Keratinocyte (primary cell): ENCODE results near the gene KRT8. TPM values are rescaled to one million over a fixed set of nuclear protein-coding genes. Genes with fewer than 3 reads are reported as not detected.

Source experiments
- DNase-seq: peaks from one replicate; pipeline ENCODE4 v3.0.0-alpha.2; 2011; ENCODE audit warnings: low read depth, missing footprints, low spot score
- FAIRE-seq: peaks from 2 replicates; lab custom pipeline; 2011; peaks lifted over from hg19 to GRCh38; lab: Jason Lieb, UNC
- H2AFZ ChIP-seq: 2 replicates; pipeline ENCODE4 v1.6.0; 2012; ENCODE audit warnings: low read length, control low read depth, inconsistent platforms; ENCODE audit not compliant: control insufficient read depth
- H3K27ac ChIP-seq: 2 replicates; pipeline ENCODE4 v1.5.1; 2011; ENCODE audit warnings: low read length; ENCODE audit not compliant: control insufficient read depth, insufficient read depth
- H3K27me3 ChIP-seq: 3 replicates; pipeline ENCODE4 v1.6.0; 2011; ENCODE audit warnings: low read length; ENCODE audit not compliant: control insufficient read depth, insufficient read depth; ENCODE audit errors: extremely low read depth
- H3K36me3 ChIP-seq, 2 experiments: 2 replicates in 1 of 2; 3 replicates in 1 of 2; pipeline ENCODE4 v1.5.1; 2011; ENCODE audit warnings: low read length in 2 of 2, mild to moderate bottlenecking in 1 of 2; ENCODE audit not compliant: control insufficient read depth in 2 of 2, insufficient read depth in 2 of 2; ENCODE audit errors: extremely low read depth in 1 of 2
- H3K4me1 ChIP-seq: 3 replicates; pipeline ENCODE4 v1.5.1; 2011; ENCODE audit warnings: low read length; ENCODE audit not compliant: control insufficient read depth, insufficient read depth; ENCODE audit errors: extremely low read depth
- H3K4me2 ChIP-seq: 3 replicates; pipeline ENCODE4 v1.6.0; 2011; ENCODE audit warnings: low read depth, low read length; ENCODE audit not compliant: control insufficient read depth, insufficient read depth; ENCODE audit errors: extremely low read depth
- H3K4me3 ChIP-seq, 3 experiments: fragments of 200-600 bp in 1 of 3; sonication (generic) in 1 of 3; 2 replicates in 2 of 3; 3 replicates in 1 of 3; pipeline ENCODE4 v1.5.1; 2011 to 2016; ENCODE audit warnings: low read length in 3 of 3, mild to moderate bottlenecking in 3 of 3, control low read depth in 2 of 3, inconsistent platforms in 1 of 3, low read depth in 1 of 3, mixed read lengths in 1 of 3, mixed run types in 1 of 3, moderate library complexity in 1 of 3; ENCODE audit not compliant: control insufficient read depth in 2 of 3, insufficient read depth in 2 of 3; ENCODE audit errors: extremely low read depth in 1 of 3
- H3K79me2 ChIP-seq: 2 replicates; pipeline ENCODE4 v1.6.0; 2012; ENCODE audit warnings: low read length; ENCODE audit not compliant: control insufficient read depth, insufficient read depth
- H3K9ac ChIP-seq: 3 replicates; pipeline ENCODE4 v1.6.0; 2011; ENCODE audit warnings: low read length; ENCODE audit not compliant: control insufficient read depth, insufficient read depth; ENCODE audit errors: extremely low read depth
- H3K9me1 ChIP-seq: 3 replicates; pipeline ENCODE4 v1.6.0; 2011; ENCODE audit warnings: low read length; ENCODE audit not compliant: control insufficient read depth, insufficient read depth; ENCODE audit errors: extremely low read depth
- H3K9me3 ChIP-seq: 2 replicates; pipeline ENCODE4 v1.5.1; 2012; ENCODE audit warnings: low read depth, low read length; ENCODE audit not compliant: control insufficient read depth
- H4K20me1 ChIP-seq: 3 replicates; pipeline ENCODE4 v1.6.0; 2011; ENCODE audit warnings: low read length; ENCODE audit not compliant: control insufficient read depth, insufficient read depth; ENCODE audit errors: extremely low read depth
- CTCF ChIP-seq, 3 experiments: IDR thresholded peaks in 1 of 3; conservative IDR thresholded peaks in 1 of 3; optimal IDR thresholded peaks in 1 of 3; 2 replicates in 2 of 3; 3 replicates in 1 of 3; pipeline versions ENCODE3 to v1.5.1; 2011; ENCODE audit warnings: low read length in 3 of 3, mild to moderate bottlenecking in 3 of 3, moderate library complexity in 2 of 3, control low read depth in 1 of 3, inconsistent platforms in 1 of 3; ENCODE audit not compliant: insufficient read depth in 2 of 3; ENCODE audit errors: extremely low read depth in 1 of 3
- EZH2 ChIP-seq: IDR thresholded peaks from one replicate; pipeline ENCODE4 v1.6.1; 2012; ENCODE audit warnings: inconsistent platforms, mild to moderate bottlenecking, low read length, moderate library complexity
- dilution Hi-C: fragments of 300-500 bp; cut with MboI; formaldehyde crosslinking; loops from one replicate; pipeline ENCODE4 v1.7.0; 2020; ENCODE audit warnings: low sequenced_read_pairs; ENCODE audit not compliant: extremely low pct_ligation_motif_present
- polyA plus RNA-seq, 5 experiments: library from polyadenylated mRNA; depleted of rRNA in 3 of 5; stranded (reverse) in 3 of 5; stranded (forward) in 1 of 5; unstranded in 1 of 5; fragments of >200 nt; gene quantifications; 1 replicate in 1 of 5; 2 replicates in 3 of 5; 3 replicates in 1 of 5; pipeline versions ENCODE4 v1.2.1 to v1.2.3, GENCODE V29; 2011 to 2012; ENCODE audit warnings: missing spikeins in 2 of 5, low read depth in 1 of 5, low replicate concordance in 1 of 5

Gene KRT8
- polyA plus RNA-seq, 1 donor (not counting 4 experiments of a cell fraction or from before 2014, with no cell fraction given) = 151 TPM

- Histone ChIP-seq H3K4me2 (no peak overlapping the region), H3K36me3 (no peaks in the 10 kb centered on the region), H3K9me1 (no peaks in the 10 kb centered on the region), H3K27ac (no peak overlapping the region), H3K4me1 (peaks cover 18% of the 10 kb centered on the region), H3K9me3 (no peaks in the 10 kb centered on the region), H3K27me3 (peaks cover 11% of the 10 kb centered on the region), H3K9ac (no peak overlapping the region), H4K20me1 (no peaks in the 10 kb centered on the region), H3K4me3 (no peak overlapping the region), H3K79me2 (no peaks in the 10 kb centered on the region), H2AFZ (no peak overlapping the region)
- FAIRE-seq (no peak), DNase-seq (no peak)
- TF ChIP-seq EZH2 (no peak), CTCF (optimal IDR thresholded peaks at IDR 0.05 in 1 of 3, IDR thresholded peaks at IDR 0.05 in 1 of 3, conservative IDR thresholded peaks at IDR 0.05 in 1 of 3; ENCODE audit: extremely low read depth in 1 of 3, insufficient read depth in 2 of 3, low read length in 3 of 3) (no peak)
- dilution Hi-C loops = no loop called here
Measured at GRCh38 chr12:52920937-52921336, 16.1 kb upstream of the KRT8 start.

GRCh38 chr12:52918784-52919183 is 13.9 kb upstream of the KRT8 start:
- H3K9ac ChIP-seq = no peak overlapping the region
- H3K27me3 ChIP-seq = peaks cover 11% of the 10 kb centered on the region
- H2AFZ ChIP-seq = no peak overlapping the region
- peaks cover 3% of the 10 kb centered on the region for H3K4me1 ChIP-seq
- no peaks in the 10 kb centered on the region for H3K9me1 ChIP-seq
- no peak overlapping the region for H3K27ac ChIP-seq
- DNase-seq (no peak), FAIRE-seq (no peak)
- H3K4me3 ChIP-seq = no peak overlapping the region
- no peak overlapping the region for H3K4me2 ChIP-seq
- no peaks in the 10 kb centered on the region for H3K79me2 ChIP-seq
- H3K36me3 ChIP-seq = no peaks in the 10 kb centered on the region
- H4K20me1 ChIP-seq = no peaks in the 10 kb centered on the region
- dilution Hi-C loops = no loop called here
- TF ChIP-seq CTCF (optimal IDR thresholded peaks at IDR 0.05 in 1 of 3, IDR thresholded peaks at IDR 0.05 in 1 of 3, conservative IDR thresholded peaks at IDR 0.05 in 1 of 3; ENCODE audit: extremely low read depth in 1 of 3, insufficient read depth in 2 of 3, low read length in 3 of 3) (no peak), EZH2 (no peak)
- no peaks in the 10 kb centered on the region for H3K9me3 ChIP-seq
